GM18499 (cell line): Measurements from ENCODE around the gene PDK4.
"Not testable (repeated sequence)": the region's sequence is repeated elsewhere in the genome, so short reads cannot be mapped to it uniquely, and the experiment has no call there.

ENCODE experiments used
- ATAC-seq: cut with Tn5 transposase; IDR thresholded peaks from one replicate; pipeline ENCODE4 v1.9.1; 2021; ENCODE audit warnings: moderate number of reproducible peaks; ENCODE audit not compliant: insufficient read depth, unreplicated experiment

The PDK4 gene

GRCh38 chr7:95579318-95579717, 17.0 kb downstream of the PDK4 start:
- no peak for ATAC-seq

GRCh38 chr7:95578299-95578855, 17.9 kb downstream of the PDK4 start:
- ATAC-seq: no peak

- no peak for ATAC-seq
Measured at GRCh38 chr7:95577137-95577536, 19.2 kb downstream of the PDK4 start.

- no peak for ATAC-seq
Measured at GRCh38 chr7:95569720-95570119, 26.6 kb downstream of the PDK4 start.

- ATAC-seq: no peak
Measured at GRCh38 chr7:95560674-95561073, 35.6 kb downstream of the PDK4 start.

GRCh38 chr7:95558864-95559263, 37.5 kb downstream of the PDK4 start:
- ATAC-seq: no peak

- no peak for ATAC-seq
Measured at GRCh38 chr7:95556777-95557176, 39.5 kb downstream of the PDK4 start.

GRCh38 chr7:95553939-95554338, 42.4 kb downstream of the PDK4 start:
- ATAC-seq: no peak

GRCh38 chr7:95552010-95552926, 44.0 kb downstream of the PDK4 start:
- not testable (repeated sequence) for ATAC-seq

GRCh38 chr7:95550546-95550945, 45.8 kb downstream of the PDK4 start:
- ATAC-seq: no peak

GRCh38 chr7:95549818-95550529, 46.3 kb downstream of the PDK4 start:
- no peak for ATAC-seq

- ATAC-seq: no peak
Measured at GRCh38 chr7:95547361-95548348, 48.7 kb downstream of the PDK4 start.

GRCh38 chr7:95546647-95547046, 49.7 kb downstream of the PDK4 start:
- ATAC-seq: no peak

- no peak for ATAC-seq
Measured at GRCh38 chr7:95545673-95546072, 50.6 kb downstream of the PDK4 start.

GRCh38 chr7:95545007-95545615, 51.2 kb downstream of the PDK4 start:
- ATAC-seq: no peak

GRCh38 chr7:95544171-95544570, 52.1 kb downstream of the PDK4 start:
- ATAC-seq: no peak

GRCh38 chr7:95543312-95543711, 53.0 kb downstream of the PDK4 start:
- ATAC-seq: no peak

- ATAC-seq: no peak
Measured at GRCh38 chr7:95540366-95540765, 56.0 kb downstream of the PDK4 start.

- ATAC-seq: no peak
Measured at GRCh38 chr7:95539426-95539825, 56.9 kb downstream of the PDK4 start.

GRCh38 chr7:95537468-95537867, 58.8 kb downstream of the PDK4 start:
- no peak for ATAC-seq
